ENCODE results near the gene COPZ1.

- TF ChIP-seq SIN3A (IDR thresholded peaks at IDR 0.05; ENCODE audit: borderline replicate concordance, insufficient read depth, low read length) (no peak), POLR2AphosphoS5 (IDR thresholded peaks at IDR 0.05; ENCODE audit: low read depth, low read length) (no peak), REST (IDR thresholded peaks at IDR 0.05; ENCODE audit: insufficient read depth in 1 of 2, low read depth in 2 of 2, low read length in 2 of 2) (no peak)
These were observed 4.8 kb downstream of the COPZ1 start for GRCh38 chr12:54329759-54330158.

Measured in PFSK-1 (cell line).